MM.1S (cell line): ENCODE measurements around the gene WIPF2.

Source experiments
- DNase-seq: peaks from one replicate; pipeline ENCODE4 v3.0.0-alpha.2; 2015
- H2AFZ ChIP-seq: fragments of 300-600 bp; sonication (generic); 2 replicates; pipeline ENCODE4 v1.6.0; 2016; ENCODE audit warnings: antibody characterized with exemption, low read length
- H3F3A ChIP-seq: fragments of 300-600 bp; sonication (generic); 2 replicates; pipeline ENCODE4 v1.6.1; 2016; ENCODE audit warnings: mild to moderate bottlenecking, antibody characterized with exemption, low read length, moderate library complexity, mixed read lengths; ENCODE audit not compliant: insufficient read depth
- H3K27ac ChIP-seq: fragments of 300-600 bp; sonication (generic); 2 replicates; pipeline ENCODE4 v1.5.1; 2016; ENCODE audit warnings: mild to moderate bottlenecking, low read length
- H3K27me3 ChIP-seq: fragments of 300-600 bp; sonication (generic); replicated peaks from 2 replicates; pipeline ENCODE4 v1.6.0; 2016; ENCODE audit warnings: low read length; ENCODE audit not compliant: insufficient read depth
- H3K36me3 ChIP-seq: fragments of 300-600 bp; sonication (generic); replicated peaks from 2 replicates; pipeline ENCODE4 v1.6.1; 2016; ENCODE audit warnings: mild to moderate bottlenecking, low read length, mixed read lengths; ENCODE audit not compliant: insufficient read depth
- H3K4me1 ChIP-seq: fragments of 300-600 bp; sonication (generic); 2 replicates; pipeline ENCODE4 v1.6.1; 2016; ENCODE audit warnings: low read length, mixed read lengths
- H3K4me2 ChIP-seq: fragments of 300-600 bp; sonication (generic); 2 replicates; pipeline ENCODE4 v1.6.0; 2016; ENCODE audit warnings: low read depth, low read length
- H3K4me3 ChIP-seq: fragments of 300-600 bp; sonication (generic); 2 replicates; pipeline ENCODE4 v1.5.1; 2016; ENCODE audit warnings: low read length, mixed read lengths
- H3K79me2 ChIP-seq: fragments of 300-600 bp; sonication (generic); 2 replicates; pipeline ENCODE4 v1.6.1; 2016; ENCODE audit warnings: mixed run types, low read length, mixed read lengths
- H3K9ac ChIP-seq: fragments of 300-600 bp; sonication (generic); 2 replicates; pipeline ENCODE4 v1.6.1; 2016; ENCODE audit warnings: low read length, mixed read lengths
- H3K9me2 ChIP-seq: fragments of 300-600 bp; sonication (generic); replicated peaks from 2 replicates; pipeline ENCODE4 v1.6.1; 2016; ENCODE audit warnings: mild to moderate bottlenecking, low read length, mixed read lengths; ENCODE audit not compliant: insufficient read depth
- H3K9me3 ChIP-seq: fragments of 300-600 bp; sonication (generic); replicated peaks from 2 replicates; pipeline ENCODE4 v1.6.1; 2016; ENCODE audit warnings: mild to moderate bottlenecking, low read length, mixed read lengths; ENCODE audit not compliant: insufficient read depth
- H4K20me1 ChIP-seq: fragments of 300-600 bp; sonication (generic); 2 replicates; pipeline ENCODE4 v1.6.1; 2016; ENCODE audit warnings: mild to moderate bottlenecking, low read length, moderate library complexity, mixed read lengths; ENCODE audit not compliant: insufficient read depth
- CTCF ChIP-seq: fragments of 300-600 bp; sonication (generic); IDR thresholded peaks from 2 replicates; pipeline ENCODE4 v1.5.1; 2016; ENCODE audit warnings: antibody characterized with exemption, low read length, mixed read lengths
- EZH2 ChIP-seq: fragments of 300-600 bp; sonication (generic); optimal IDR thresholded peaks from 2 replicates; pipeline ENCODE3; 2017; ENCODE audit warnings: low read depth, mild to moderate bottlenecking, antibody characterized with exemption, low read length, mixed read lengths
- EZH2phosphoT487 ChIP-seq: fragments of 300-600 bp; sonication (generic); IDR thresholded peaks from 2 replicates; pipeline ENCODE4 v1.6.1; 2018; ENCODE audit warnings: antibody characterized with exemption, low read length

The WIPF2 gene

GRCh38 chr17:40191237-40192208, 27.6 kb upstream of the WIPF2 start:
- Histone ChIP-seq H3F3A (no peaks in the 10 kb centered on the region), H3K4me1 (peaks cover 15% of the 10 kb centered on the region), H3K4me3 (peak overlapping the region; percentile 77), H3K9ac (peak overlapping the region; percentile 53; the same call in 1 of the 2 replicates), H3K36me3 (no peaks in the 10 kb centered on the region), H3K27ac (no peak overlapping the region), H4K20me1 (no peaks in the 10 kb centered on the region), H3K27me3 (no peaks in the 10 kb centered on the region), H3K9me2 (no peaks in the 10 kb centered on the region), H3K9me3 (no peaks in the 10 kb centered on the region), H3K4me2 (peak overlapping the region; percentile 97), H2AFZ (peak overlapping the region; percentile 95), H3K79me2 (no peaks in the 10 kb centered on the region)
- TF ChIP-seq EZH2 (no peak), CTCF (peak; percentile 85), EZH2phosphoT487 (no peak)
- DNase-seq: peak; percentile 75

GRCh38 chr17:40192961-40193360, 26.1 kb upstream of the WIPF2 start:
- Histone ChIP-seq H4K20me1 (no peaks in the 10 kb centered on the region), H3K4me1 (peaks cover 15% of the 10 kb centered on the region), H3K36me3 (no peaks in the 10 kb centered on the region), H3K27me3 (no peaks in the 10 kb centered on the region), H3F3A (no peaks in the 10 kb centered on the region), H3K9ac (no peak overlapping the region), H3K9me2 (no peaks in the 10 kb centered on the region), H2AFZ (no peak overlapping the region), H3K27ac (no peak overlapping the region), H3K79me2 (no peaks in the 10 kb centered on the region), H3K4me2 (no peak overlapping the region), H3K4me3 (no peak overlapping the region), H3K9me3 (no peaks in the 10 kb centered on the region)
- TF ChIP-seq EZH2phosphoT487 (no peak), CTCF (no peak), EZH2 (no peak)
- DNase-seq: no peak

GRCh38 chr17:40194821-40195220, 24.3 kb upstream of the WIPF2 start:
- Histone ChIP-seq H2AFZ (0 out of 2 replicates have a peak overlapping the region, but pooled peaks have one; percentile 29), H4K20me1 (no peaks in the 10 kb centered on the region), H3K36me3 (no peaks in the 10 kb centered on the region), H3K27me3 (no peaks in the 10 kb centered on the region), H3K9ac (no peak overlapping the region), H3K9me3 (no peaks in the 10 kb centered on the region), H3K9me2 (no peaks in the 10 kb centered on the region), H3K79me2 (no peaks in the 10 kb centered on the region), H3K4me3 (no peak overlapping the region), H3F3A (no peaks in the 10 kb centered on the region), H3K4me1 (peaks cover 15% of the 10 kb centered on the region), H3K4me2 (no peak overlapping the region), H3K27ac (no peak overlapping the region)
- no peak for DNase-seq
- TF ChIP-seq EZH2phosphoT487 (no peak), CTCF (no peak), EZH2 (no peak)
